ENCODE measurements around the gene ARL15.

The ARL15 gene

GRCh38 chr5:54291498-54291897, 18.9 kb downstream of the ARL15 start:
- no peak for DNase-seq (ENCODE audit: low read depth in 1 of 2, low spot score in 1 of 2)
- no peak for TF ChIP-seq CTCF (IDR thresholded peaks at IDR 0.05; ENCODE audit: insufficient read depth, low read length)
- Histone ChIP-seq H3K4me3 (replicated peaks; ENCODE audit: insufficient read depth, low read length) (no peak overlapping the region), H3K27ac (replicated peaks) (no peak overlapping the region), H3K27me3 (ENCODE audit: insufficient read depth, poor library complexity, severe bottlenecking) (no peaks in the 10 kb centered on the region)

- no peak for DNase-seq (ENCODE audit: low read depth in 1 of 2, low spot score in 1 of 2)
- Histone ChIP-seq H3K4me3 (replicated peaks; ENCODE audit: insufficient read depth, low read length) (no peak overlapping the region), H3K27me3 (ENCODE audit: insufficient read depth, poor library complexity, severe bottlenecking) (no peaks in the 10 kb centered on the region), H3K27ac (replicated peaks) (no peak overlapping the region)
- no peak for TF ChIP-seq REST (IDR thresholded peaks at IDR 0.05; ENCODE audit: insufficient replicate concordance, low read depth)
- no peak for TF ChIP-seq GABPA (IDR thresholded peaks at IDR 0.05; ENCODE audit: low read depth)
- TF ChIP-seq SPI1 (IDR thresholded peaks at IDR 0.05; ENCODE audit: borderline replicate concordance, low read depth), result no peak
- TF ChIP-seq CTCF (IDR thresholded peaks at IDR 0.05; ENCODE audit: insufficient read depth, low read length), result no peak
- TF ChIP-seq POLR2AphosphoS5 (IDR thresholded peaks at IDR 0.05; ENCODE audit: low read depth), result no peak
These were observed 20.6 kb downstream of the ARL15 start for GRCh38 chr5:54289769-54290168.

- no peak for DNase-seq (ENCODE audit: low read depth in 1 of 2, low spot score in 1 of 2)
- no peak overlapping the region for H3K4me3 ChIP-seq (replicated peaks; ENCODE audit: insufficient read depth, low read length)
- no peak overlapping the region for H3K27ac ChIP-seq (replicated peaks)
- no peak for TF ChIP-seq GABPA (IDR thresholded peaks at IDR 0.05; ENCODE audit: low read depth)
- no peak for TF ChIP-seq REST (IDR thresholded peaks at IDR 0.05; ENCODE audit: insufficient replicate concordance, low read depth)
- no peak for TF ChIP-seq POLR2AphosphoS5 (IDR thresholded peaks at IDR 0.05; ENCODE audit: low read depth)
- no peak for TF ChIP-seq SPI1 (IDR thresholded peaks at IDR 0.05; ENCODE audit: borderline replicate concordance, low read depth)
- H3K27me3 ChIP-seq (ENCODE audit: insufficient read depth, poor library complexity, severe bottlenecking), result no peaks in the 10 kb centered on the region
These were observed 21.7 kb downstream of the ARL15 start for GRCh38 chr5:54288568-54289217.

- no peak overlapping the region for H3K4me3 ChIP-seq (replicated peaks; ENCODE audit: insufficient read depth, low read length)
- no peak overlapping the region for H3K27ac ChIP-seq (replicated peaks)
- DNase-seq (ENCODE audit: low read depth in 1 of 2, low spot score in 1 of 2), result no peak
- no peaks in the 10 kb centered on the region for H3K27me3 ChIP-seq (ENCODE audit: insufficient read depth, poor library complexity, severe bottlenecking)
- no peak for TF ChIP-seq CTCF (IDR thresholded peaks at IDR 0.05; ENCODE audit: insufficient read depth, low read length)
- TF ChIP-seq REST (IDR thresholded peaks at IDR 0.05; ENCODE audit: insufficient replicate concordance, low read depth), result no peak
- no peak for TF ChIP-seq GABPA (IDR thresholded peaks at IDR 0.05; ENCODE audit: low read depth)
- TF ChIP-seq SPI1 (IDR thresholded peaks at IDR 0.05; ENCODE audit: borderline replicate concordance, low read depth), result no peak
- no peak for TF ChIP-seq POLR2AphosphoS5 (IDR thresholded peaks at IDR 0.05; ENCODE audit: low read depth)
These were observed 24.7 kb downstream of the ARL15 start for GRCh38 chr5:54285686-54286085.
